Hematopoietic multipotent progenitor cell treated with erythropoietin and hydrocortisone succinate and interleukin-3 and kit ligand, for 8 days (in vitro differentiated cells): Measurements from ENCODE around the gene PXDC1.
"Not testable (repeated sequence)": the region's sequence is repeated elsewhere in the genome, so short reads cannot be mapped to it uniquely, and the experiment has no call there.

ENCODE experiments used
- DNase-seq: peaks from one replicate; pipeline ENCODE4 v3.0.0-alpha.2; 2015

Gene PXDC1

GRCh38 chr6:3782876-3783832 lies 31.6 kb upstream of the PXDC1 start:
- DNase-seq, result no peak

- DNase-seq, result no peak
These were observed 30.0 kb upstream of the PXDC1 start for GRCh38 chr6:3781504-3781903.

- no peak for DNase-seq
These were observed 28.0 kb upstream of the PXDC1 start for GRCh38 chr6:3779574-3779849.

DNA sequence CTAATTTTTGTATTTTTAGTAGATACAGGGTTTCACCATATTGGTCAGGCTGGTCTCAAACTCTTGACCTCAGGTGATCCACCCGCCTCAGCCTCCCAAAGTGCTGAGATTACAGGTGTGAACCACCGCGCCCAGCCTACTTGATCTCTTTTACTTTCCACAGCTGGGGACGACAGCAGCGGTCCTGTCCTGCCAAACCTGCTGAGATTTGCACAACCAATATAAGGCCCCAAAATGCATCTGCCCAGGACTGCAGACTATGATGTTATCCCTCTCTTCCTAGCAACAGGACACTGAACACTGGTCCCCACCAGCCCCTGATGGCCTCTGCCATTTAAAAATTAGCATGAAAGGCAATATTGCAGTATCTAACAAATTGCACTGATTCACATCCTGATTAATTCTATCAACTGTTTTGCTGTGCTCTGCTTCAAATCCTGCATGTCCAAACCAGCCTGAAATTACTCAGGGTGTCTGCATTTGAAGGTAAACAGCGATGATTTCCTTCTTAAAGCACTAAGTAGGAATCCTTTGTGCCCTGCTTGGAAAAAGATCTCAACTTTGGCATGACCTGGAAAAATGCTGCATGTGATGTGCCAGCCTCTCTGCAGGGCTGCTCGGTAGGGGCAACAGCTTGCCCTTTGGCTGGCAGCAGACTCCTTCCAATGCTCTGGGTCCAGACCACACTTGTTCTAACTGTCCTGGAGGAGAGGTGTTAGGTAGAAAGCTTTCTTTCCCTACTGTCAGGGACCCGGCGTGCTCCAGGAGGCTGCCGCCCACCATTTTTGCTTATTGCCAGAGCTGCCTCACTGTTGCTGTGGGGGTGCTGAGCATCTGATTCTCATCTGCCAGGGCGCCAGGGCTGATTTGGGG lies 27.4 kb upstream of the PXDC1 start:
- no peak for DNase-seq

DNA sequence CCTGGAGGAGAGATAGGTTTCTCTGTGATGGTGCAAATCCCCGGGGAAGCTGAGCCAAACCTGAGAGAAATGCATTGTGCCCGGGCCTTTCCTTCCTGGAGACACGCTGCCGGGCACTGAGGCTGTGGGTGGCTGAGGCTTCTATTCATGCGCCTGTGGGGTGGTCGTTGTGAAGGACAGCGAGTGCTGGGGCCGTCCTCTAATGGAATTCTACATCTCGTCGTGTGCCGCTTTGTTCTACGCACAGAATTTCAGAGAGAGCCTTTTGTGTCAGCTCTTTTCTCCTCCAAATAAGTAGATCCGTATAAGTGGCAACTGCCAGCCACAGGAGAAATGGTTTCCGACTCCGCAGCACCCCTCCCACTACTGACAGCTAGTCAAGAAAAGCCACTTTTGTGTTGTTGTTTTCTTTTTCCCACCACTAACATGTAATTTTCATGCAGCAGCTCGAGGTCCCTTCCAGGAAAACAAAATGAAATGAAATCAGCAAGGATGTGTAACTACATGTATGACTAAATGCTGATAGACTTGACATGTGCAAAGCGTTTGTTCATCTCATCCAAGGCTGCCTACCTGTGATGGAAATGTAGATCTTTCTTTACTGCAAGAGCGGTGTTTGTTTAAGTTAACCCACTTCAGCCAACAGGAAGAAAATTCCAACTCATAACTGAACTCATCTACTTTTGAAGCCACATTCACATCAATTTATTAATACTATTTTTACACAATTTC lies 26.4 kb upstream of the PXDC1 start:
- no peak for DNase-seq

DNA sequence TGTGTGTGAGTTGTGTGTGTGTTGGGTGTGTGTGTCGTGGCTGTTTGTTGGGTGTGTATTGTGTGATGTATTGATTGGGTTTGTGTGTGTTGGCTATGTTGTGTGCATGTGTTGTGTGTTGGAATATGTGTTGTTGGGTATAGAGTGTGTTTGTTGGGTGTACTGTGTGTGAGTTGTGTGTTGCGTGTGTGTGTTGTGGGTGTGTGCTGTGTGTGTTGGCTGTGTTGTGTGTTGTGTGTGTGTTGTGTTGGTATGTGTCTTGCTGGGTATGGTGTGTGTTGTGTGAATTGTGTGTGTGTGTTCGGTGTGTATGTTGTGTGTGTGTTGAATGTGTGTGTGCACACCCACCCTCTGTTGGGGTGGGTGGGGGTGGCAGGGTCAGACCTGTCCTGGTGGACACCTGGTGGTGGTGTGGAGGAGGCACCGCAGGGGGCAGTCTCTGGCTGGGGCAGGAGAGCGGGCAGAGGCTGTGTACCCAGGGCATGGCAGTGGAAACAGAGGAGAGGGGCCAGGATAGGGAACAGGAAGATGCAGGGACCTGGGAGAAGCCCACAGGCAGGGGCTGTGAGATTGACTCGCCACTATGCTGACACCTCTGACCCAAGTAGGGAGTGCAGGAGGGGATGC lies 25.5 kb upstream of the PXDC1 start:
- no peak for DNase-seq

DNA sequence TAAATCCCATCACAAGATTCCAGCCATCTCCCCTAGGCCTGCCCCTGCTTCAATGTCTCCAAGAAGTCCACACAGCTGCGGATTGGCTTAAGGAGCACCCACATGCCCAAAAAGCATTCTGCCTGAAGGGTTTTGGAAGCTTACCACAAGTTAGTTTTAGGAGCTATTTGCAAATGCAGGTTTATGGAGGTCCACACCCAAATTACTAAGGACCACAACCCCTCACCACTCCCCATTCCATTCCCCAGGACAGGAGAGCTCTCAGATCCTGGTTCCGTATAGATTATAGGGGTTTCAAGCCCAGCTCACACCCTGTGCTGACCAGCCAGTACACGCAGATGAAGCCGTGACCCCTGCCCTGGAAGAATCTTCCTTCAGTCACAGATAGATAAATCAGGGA lies 24.3 kb upstream of the PXDC1 start:
- no peak for DNase-seq

- no peak for DNase-seq
These were observed 23.9 kb upstream of the PXDC1 start for GRCh38 chr6:3775386-3775785.

GRCh38 chr6:3773678-3774298 lies 22.3 kb upstream of the PXDC1 start:
- no peak for DNase-seq

DNA sequence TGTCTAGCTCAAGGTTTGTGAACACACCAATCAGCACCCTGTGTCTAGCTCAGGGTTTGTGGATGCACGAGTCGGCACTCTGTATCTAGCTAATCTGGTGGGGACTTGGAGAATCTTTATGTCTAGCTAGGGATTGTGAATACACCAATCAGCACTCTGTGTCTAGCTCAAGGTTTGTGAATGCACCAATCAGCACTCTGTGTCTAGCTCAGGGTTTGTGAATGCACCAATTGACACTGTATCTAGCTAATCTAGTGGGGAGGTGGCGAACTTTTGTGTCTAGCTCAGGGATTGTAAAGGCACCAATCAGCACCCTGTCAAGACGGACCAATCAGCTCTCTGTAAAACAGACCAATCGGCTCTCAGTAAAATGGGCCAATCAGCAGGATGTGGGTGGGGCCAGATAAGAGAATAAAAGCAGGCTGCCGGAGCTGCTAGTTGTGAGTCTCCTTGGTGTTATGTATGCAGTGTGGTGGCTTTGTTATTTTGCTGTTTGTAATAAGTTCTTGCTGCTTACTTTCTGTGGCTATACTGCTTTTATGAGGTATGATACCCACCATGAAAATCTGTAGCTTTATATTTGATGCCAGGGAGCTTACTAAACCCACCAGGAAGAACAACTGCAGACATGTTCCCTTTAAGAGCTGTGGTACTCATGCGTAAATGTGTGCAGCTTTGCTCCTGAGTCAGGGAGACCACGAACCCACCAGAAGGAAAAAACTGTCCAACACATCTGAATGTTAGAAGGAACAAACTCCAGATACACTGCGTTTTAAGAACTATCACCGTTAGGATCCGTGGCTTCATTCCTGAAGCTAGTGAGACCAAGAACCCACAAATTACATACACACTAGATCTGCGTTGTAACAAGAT lies 20.9 kb upstream of the PXDC1 start:
- not testable (repeated sequence) for DNase-seq

DNA sequence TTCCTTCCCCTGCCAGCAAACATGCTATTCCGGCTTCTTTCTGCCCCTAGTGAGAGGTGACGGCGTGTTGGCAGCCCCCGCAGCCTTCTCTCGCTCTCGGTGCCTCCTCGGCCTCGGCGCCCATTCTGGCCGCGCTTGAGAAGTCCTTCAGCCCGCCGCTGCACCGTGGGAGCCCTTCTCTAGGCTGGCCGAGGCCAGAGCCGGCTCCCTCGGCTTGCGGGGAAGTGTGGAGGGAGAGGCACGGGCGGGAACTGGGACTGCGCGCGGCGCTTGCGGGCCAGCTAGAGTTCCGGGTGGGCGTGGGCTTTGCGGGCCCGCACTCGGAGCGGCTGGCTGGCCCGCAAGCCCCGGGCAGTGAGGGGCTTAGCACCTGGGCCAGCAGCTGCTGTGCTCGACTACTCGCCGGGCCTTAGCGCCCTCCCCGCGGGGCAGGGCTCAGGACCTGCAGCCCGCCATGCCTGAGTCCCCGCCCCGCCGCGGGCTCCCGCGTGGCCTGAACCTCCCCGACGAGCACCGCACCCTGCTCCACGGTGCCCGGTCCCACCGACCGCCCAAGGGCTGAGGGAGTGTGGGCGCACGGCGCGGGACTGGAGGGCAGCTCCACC lies 20.0 kb upstream of the PXDC1 start:
- DNase-seq, result no peak

- DNase-seq, result no peak
These were observed 18.7 kb upstream of the PXDC1 start for GRCh38 chr6:3770023-3770720.

GRCh38 chr6:3769610-3770009 lies 18.1 kb upstream of the PXDC1 start:
- no peak for DNase-seq

GRCh38 chr6:3768502-3768901 lies 17.0 kb upstream of the PXDC1 start:
- peak; percentile 12 for DNase-seq

DNA sequence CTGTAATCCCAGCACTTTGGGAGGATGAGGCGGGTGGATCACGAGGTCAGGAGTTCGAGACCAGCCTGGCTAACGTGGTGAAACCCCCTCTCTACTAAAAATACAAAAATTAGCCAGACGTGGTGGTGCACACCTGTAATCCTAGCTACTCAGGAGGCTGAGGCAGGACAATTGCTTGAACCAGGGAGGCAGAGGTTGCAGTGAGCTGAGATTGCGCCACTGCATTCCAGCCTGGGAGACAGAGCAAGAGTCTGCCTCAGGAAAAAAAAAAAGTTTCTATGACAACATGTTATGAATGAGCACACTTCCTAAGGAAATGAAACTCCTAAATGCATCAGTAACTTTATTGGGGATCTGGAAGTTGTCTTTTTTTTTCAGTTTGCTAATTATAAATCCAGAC lies 16.0 kb upstream of the PXDC1 start:
- DNase-seq, result not testable (repeated sequence)

GRCh38 chr6:3766214-3766613 lies 14.7 kb upstream of the PXDC1 start:
- peak; percentile 74 for DNase-seq

DNA sequence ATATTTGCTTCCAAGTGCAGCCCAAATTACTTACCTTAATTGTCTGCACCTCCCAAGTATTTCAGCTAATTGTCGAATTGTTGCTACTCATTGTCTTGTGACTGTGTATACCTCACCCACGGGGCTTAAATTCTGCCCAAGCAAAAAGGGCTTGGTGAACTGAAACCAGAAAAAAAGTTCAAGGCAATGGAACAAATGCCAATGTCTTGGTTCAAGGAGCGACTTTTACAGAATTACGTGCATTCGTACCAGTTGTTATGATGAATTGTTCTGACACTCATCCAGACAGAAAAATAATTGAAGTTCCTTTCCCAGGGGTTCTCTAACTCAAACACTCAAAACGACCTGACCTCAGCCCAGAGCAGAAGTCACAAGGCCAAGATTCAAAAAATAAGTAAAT lies 13.9 kb upstream of the PXDC1 start:
- DNase-seq, result no peak

GRCh38 chr6:3764516-3765335 lies 13.2 kb upstream of the PXDC1 start:
- DNase-seq, result no peak

- DNase-seq, result no peak
These were observed 11.3 kb upstream of the PXDC1 start for GRCh38 chr6:3762852-3763251.
